ENCODE measurements around the gene FRG2C.
"Not testable (repeated sequence)": the region's sequence is repeated elsewhere in the genome, so short reads cannot be mapped to it uniquely, and the experiment has no call there.

FRG2C gene

DNA sequence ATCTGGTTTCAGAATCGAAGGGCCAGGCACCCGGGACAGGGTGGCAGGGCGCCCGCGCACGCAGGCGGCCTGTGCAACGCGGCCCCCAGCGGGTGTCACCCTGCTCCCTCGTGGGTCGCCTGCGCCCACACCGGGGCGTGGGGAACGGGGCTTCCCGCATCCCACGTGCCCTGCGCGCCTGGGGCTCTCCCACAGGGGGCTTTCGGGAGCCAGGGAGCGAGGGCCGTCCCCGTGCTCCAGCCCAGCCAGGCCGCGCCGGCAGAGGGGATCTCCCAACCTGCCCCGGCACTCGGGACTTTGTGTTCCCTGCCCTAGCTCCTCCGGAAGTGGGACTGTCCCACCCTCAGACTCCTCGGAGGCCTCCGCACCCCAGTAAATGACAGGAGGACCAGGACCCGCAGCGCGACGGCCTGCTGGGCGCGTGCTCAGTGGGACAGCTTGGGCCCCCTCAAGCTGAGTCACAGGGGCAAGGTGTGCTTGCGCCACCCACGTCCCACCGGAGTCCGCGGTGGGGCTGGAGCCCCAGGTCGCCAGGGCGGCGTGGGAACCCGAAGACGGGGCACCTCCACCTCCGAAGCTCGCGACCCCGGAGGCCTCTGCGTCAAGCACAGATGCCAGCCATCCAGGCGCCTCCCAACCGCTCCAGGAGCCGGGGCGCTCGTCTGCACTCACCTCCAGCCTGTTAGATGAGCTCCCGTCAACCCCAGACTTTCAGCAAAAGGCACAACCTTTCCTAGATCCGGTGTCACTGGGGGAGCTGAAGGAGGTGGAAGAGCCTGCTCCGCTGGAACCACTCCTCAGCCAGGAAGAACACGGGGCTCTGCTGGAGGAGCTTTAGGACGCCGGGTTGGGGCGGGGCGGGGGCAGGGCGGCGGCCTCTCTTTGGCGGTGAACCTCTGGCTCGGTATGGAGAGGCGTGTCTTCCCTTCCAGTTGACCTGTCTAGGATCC, 5.5 kb downstream of the FRG2C start:
- not testable (repeated sequence) for DNase-seq (ENCODE audit: low read depth, low spot score)

DNA sequence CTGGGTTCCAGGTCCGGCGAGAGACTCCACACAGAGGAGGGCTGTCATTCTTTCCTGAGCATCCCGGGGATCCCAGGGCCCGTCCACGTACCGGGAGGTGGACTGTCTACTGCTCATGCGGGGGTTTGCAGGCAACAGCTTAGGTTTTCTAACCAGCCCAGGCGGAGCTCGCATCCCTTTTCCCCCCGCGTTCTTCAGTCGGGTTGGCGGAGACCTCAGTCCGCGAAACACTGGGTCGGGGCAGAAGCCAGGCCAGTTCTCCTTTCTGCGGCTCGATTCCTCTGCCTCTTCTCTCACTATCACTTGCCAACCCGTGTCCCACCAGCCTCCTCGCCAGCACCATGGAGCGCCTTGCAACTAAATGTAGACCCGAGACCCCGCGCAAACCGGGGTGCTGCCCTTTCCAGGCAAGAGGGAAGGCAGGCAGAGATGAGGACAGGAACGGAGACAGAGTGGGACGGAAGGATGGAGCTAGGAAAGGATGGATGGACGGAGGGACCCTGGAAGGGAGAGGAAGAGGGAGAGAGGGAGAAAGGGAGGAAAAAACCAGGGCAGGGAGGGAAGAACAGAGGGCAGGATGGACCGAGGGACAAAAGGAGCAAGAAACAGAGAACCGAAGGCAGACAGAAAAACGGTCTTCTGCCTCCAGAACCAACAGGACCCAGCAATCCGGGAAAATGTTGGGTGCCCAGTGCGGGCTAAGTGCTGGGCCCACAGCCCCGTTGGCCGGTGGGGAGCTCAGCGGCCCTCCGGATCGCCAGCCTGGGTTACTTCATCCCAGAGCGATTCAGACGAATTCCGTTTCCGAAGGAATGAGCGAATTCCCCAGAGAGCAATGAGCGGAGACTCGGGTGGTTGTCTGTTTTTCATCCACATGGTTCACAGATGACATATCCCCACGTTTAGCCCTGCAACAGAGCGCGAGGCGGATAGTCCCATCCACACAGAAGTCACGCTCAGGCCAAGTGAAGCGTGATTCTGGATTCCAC, 6.5 kb downstream of the FRG2C start:
- not testable (repeated sequence) for DNase-seq (ENCODE audit: low read depth, low spot score)

DNA sequence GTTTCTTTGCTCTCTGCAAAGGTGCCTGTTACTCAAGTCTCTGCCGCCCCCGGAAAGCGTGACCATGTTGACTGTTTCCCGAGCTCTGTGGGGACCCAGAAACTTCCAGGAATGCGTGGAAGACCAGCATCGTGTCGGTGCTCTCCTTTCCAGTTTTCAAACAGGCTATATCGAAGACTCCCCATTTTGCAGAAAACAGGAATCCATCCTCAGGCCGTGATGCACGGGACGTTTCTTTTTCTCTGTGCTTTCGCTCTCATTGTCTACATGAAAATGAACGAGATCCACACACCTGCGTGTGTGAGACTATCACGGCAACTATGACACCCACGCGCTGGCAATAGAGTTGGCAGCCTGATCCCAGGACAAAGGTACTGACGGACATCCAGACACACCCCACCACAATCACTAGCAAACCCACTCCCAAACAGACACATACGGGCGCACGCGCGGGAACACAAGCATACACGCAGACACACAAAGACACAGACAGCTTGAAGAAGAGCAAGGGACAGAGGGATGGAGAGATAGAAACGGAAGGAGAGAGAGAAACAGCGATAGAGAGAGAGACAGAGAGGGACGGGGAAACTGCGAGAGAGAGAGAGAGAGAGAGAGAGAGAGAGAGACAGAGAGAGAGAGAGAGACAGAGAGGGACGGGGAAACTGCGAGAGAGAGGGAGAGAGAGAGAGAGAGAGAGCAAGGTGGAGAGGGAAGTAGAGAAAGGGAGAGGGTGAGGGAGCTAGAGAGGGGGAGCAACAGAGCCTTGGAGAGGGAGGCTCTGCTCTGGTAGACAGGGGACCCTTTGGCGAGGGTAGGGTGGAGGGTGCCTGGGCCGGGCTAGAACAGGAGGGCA, 7.4 kb downstream of the FRG2C start:
- not testable (repeated sequence) for DNase-seq (ENCODE audit: low read depth, low spot score)

DNA sequence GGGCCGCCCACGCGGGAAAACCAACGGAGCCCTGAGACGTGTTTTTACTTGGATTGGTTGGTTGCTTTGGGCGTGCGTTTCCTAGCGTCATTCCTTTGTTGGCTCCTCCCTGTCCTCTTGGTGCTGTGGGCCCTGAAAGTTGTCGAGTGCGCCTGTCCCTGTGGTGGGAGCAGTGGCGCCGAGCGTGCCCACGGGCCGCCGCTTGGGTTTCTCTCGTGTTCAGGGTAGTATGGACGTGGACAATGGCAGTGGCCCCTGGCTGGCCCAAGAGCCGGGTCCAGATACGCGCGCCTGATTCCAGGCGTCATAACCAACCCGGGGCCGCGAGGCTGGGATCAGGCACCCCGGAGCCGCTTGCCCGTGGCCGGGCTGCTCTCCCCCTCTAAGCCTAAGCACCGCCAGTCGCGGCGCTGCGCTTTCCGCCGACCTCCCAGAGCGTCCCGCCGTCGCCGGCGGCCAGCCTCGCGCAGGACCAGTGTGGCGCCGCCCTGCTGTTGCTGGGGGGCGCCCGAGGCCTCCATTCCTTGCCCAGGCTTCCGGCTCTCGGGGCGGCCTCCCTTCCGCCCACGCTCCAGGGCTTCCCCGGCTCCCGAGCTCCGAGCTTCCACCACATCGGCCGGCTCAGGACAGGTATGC, 8.1 kb downstream of the FRG2C start:
- DNase-seq (ENCODE audit: low read depth, low spot score): not testable (repeated sequence)

DNA sequence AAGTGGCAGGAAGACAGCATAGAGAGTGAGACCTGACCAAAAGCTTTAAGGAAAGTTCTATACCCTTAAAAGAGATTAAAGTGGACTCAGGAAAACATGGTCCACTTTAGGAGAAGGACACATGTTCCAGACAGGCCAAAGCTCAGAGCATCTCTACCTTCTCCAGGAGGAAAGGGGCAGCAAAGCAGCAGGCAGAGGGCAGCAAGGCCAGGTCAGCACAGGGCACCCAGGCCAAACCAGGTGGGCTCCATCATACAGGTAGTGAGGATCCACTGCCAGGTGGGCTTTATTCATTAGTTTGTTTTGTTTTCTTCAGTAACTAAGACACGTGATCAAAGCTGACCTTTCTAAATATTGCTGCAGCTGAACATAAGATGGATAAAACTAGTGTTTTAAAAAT, 19.8 kb downstream of the FRG2C start:
- DNase-seq (ENCODE audit: low read depth, low spot score): not testable (repeated sequence)

DNA sequence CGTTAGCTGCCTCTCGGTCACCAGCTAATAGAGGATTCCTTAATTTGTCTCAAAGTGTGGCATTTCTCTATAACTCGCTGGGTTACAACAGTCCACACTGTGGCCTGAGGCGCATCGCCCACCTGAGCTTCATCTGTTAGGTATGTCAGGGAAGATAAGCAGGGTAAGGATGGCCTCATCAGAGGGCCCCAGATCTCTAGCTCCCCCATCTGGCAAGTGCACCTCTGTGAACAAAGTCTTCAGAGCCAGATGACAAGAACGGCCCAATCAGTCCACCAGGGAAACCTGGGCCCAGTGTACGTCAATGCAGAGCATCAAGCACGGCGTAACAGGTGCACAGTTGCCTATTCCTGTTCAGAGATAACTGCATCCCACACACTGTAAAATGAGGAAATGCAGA, 23.2 kb downstream of the FRG2C start:
- no peak for DNase-seq (ENCODE audit: low read depth, low spot score)

DNA sequence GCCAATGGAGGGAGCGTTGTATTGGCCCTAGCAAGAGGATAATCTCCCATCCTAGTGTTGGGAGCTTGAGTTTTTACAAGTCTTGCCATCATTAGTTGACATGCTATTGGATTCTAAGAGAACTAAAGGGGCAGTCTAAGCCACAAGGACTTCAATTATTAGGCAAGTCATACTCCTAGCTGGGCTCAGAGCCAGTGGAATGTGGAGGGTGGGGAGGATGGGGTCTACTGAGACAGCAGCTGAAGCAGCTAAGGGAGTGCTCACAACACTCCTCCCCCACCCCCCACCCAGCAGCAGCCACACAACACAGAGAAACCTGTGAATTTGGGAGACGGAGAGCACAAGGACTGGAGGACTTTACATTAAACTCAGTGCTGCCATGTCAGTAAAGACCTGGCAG, 27.9 kb downstream of the FRG2C start:
- DNase-seq (ENCODE audit: low read depth, low spot score): no peak

Data from brain pericyte (primary cell).